ENCODE results near the gene DCLRE1C.
"Not testable (repeated sequence)": the region's sequence is repeated elsewhere in the genome, so short reads cannot be mapped to it uniquely, and the experiment has no call there.

Gene DCLRE1C

DNA sequence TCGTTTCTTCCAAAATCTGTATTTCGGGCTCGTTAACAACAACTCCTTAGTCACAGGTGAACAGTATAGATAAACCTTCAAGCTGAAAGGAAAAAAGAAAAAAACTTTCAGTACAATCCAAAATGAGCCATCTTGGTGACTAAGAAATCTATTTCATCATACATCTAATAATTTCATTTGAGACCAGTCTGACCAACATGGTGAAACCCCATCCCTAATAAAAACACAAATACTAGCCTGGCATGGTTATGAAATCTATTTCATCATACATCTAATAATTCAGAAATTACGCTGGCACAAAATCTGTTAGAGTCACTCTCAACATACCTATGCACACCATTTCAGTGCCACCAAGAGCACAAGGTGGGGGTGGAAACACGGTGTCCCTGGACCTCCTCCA lies 8.8 kb downstream of the DCLRE1C start:
- no peak for DNase-seq (ENCODE audit: low spot score)

- DNase-seq (ENCODE audit: low spot score) = not testable (repeated sequence)
Measured at GRCh38 chr10:14942950-14943338, 11.0 kb downstream of the DCLRE1C start.

DNA sequence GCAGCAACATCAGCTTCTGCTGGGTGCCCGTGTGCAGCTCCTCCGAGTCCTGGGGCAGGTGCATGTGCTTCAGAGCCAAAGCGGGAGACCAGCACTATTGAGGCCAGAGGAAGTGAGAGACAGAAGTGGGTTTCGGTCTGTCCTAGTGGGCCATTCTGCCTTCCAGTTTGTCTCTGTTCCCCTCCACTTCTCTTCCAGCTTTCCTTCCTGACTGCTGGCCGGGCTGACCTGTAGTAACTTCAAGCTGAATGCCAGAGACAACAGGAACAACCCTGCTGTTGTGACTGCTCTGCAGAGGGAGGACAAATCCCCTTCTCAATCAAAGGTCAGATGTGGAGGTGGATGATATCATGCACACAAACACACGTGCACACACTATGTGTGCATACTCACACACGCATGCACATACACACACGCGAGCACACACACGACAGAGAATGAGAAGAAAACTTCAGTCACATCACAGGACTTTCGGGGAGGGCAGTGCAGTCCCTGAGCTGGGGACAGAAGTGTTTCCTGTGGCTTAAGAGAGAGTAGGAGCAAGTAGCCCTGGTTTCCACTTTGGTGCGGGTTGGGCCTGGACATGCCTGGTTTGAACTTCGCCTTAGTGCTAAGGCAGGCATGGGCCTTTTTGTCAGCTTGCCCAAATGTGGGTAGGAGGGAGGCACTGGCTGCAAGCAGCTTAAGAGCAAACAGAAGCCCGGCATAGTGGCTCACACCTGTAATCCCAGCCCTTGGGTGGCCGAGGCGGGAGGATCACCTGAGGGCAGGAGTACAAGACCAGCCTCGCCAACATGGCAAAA lies 11.5 kb downstream of the DCLRE1C start:
- not testable (repeated sequence) for DNase-seq (ENCODE audit: low spot score)

DNA sequence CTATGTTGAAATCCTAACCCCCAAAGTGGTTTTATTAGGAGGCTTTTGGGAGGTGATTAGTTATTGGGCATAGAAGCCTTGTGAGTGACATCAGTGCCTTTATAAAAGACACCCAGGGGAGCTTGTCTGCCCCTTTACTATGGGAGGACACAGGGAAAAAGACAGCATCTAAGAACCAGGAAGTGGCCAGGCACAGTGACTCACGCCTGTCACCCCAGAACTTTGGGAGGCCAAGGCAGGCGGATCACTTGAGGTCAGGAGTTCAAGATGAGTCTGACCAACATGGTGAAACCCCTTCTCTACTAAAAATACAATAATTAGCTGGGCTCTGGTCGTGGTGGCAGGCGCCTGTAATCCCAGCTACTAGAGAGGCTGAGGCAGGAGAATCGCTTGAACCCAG lies 14.9 kb downstream of the DCLRE1C start:
- not testable (repeated sequence) for DNase-seq (ENCODE audit: low spot score)

DNA sequence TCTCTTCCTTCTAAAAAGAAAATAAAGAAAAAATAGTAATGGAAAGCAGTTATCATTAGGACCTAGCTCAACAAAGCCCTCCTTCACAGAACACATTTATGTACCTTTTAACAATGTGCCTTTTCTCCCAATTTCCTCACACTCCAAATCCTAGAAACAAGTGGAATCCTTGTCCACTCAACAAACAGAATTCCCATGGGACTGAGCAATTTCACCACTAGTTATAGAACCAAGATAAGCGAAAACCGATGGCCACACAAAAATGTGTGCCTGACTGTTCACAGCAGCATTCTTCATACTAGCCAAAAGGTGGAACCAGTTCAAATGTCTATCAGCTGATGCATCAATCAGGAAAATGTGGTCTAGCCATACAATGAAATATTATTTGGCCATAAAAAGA lies 17.3 kb downstream of the DCLRE1C start:
- DNase-seq (ENCODE audit: low spot score) = no peak

- no peak for DNase-seq (ENCODE audit: low spot score)
Measured at GRCh38 chr10:14930610-14931009, 23.3 kb downstream of the DCLRE1C start.

- DNase-seq (ENCODE audit: low spot score) = no peak
Measured at GRCh38 chr10:14926722-14927416, 27.0 kb downstream of the DCLRE1C start.

DNA sequence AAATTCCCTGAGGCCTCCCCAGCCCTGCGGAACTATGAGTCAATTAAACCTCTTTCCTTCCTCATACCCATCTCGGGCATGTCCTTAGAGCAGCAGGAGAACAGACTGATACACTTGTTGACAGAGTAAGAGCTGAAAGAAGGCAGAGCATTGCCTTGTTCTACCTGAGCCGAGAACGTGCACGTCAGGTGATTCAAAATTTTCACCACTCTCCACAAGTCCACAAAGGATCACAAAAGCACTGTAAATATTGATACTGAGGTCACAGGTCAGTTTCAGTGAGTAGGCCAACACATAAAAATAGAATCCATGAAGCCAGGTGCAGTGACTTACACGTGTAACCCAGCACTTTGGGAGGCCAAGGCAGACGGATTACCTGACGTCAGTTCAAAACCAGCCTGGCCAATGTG lies 27.8 kb downstream of the DCLRE1C start:
- DNase-seq (ENCODE audit: low spot score) = no peak

GRCh38 chr10:14925268-14925667 lies 28.6 kb downstream of the DCLRE1C start:
- DNase-seq (ENCODE audit: low spot score) = no peak

DNA sequence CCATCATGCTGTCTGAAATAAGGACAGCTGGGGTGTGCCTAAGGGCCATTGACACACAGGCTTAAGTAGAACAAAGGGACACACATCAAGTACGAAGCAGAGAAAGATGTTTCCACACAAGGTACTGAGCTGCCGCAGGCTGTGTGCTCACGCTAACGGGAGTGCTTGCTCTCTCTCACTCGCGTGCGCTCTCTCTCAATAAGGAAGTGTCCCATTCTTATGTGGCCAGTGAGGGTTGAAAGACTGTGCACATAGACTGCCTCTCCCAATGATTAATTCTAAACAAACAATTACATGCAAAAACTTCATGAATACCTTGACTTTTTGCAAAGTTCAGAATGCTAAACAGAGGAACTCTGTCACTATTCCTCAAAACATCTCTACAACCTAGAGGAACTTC lies 29.9 kb downstream of the DCLRE1C start:
- DNase-seq (ENCODE audit: low spot score) = no peak

- DNase-seq (ENCODE audit: low spot score) = no peak
Measured at GRCh38 chr10:14918964-14919363, 34.9 kb downstream of the DCLRE1C start.

DNA sequence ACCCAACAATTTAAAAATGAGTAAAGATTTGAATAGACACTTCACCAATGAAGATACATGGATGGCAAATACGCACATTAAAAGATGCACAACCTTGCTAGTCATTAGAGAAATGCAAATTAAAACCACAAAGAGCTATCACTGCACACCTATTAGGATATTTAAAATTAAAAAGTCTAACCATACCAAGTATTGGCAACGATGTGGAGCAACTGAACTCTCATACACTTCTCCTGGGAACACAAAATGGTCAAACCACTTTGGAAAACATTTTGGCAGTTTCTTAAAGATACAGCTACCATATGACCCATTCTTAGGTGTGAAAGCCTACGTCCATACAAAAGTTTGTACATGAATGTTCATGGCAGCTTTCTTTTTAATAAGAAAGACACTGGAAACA lies 36.1 kb downstream of the DCLRE1C start:
- no peak for DNase-seq (ENCODE audit: low spot score)

DNA sequence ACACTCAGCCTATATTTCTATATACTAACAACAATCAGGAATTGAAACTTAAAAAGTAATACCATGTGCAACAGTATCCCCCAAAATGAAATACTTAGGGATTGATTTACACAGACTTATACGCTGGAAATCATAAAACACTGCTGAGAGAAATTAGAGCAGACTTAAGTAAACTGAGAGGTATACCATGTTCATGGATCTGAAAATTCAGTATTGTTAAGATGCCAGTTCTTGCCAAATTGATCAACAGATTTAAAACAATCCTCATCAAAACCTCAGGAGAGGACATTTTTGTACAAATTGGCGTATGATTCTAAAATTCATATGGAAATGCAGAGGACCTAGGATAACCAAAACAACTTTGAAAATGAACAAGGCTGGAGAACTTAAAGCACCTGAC lies 37.3 kb downstream of the DCLRE1C start:
- no peak for DNase-seq (ENCODE audit: low spot score)

DNA sequence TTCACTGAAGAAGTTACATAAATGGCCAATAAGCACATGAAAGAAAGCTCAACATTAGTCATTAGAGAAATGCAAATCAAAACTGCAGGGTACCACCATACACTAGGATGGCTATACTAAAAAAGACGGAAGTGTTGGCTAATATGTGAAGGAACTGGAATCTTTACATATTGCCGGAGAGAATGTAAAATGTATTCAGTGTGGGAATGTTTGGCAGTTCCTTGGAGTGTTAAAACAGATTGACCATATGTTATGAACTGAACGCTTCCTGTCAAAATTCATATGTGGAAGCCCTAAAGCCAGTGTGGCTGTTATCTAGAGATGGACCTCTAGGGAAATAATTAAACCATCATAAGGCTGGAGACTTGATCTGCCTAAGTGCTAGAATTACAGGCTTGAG lies 42.1 kb downstream of the DCLRE1C start:
- no peak for DNase-seq (ENCODE audit: low spot score)

DNA sequence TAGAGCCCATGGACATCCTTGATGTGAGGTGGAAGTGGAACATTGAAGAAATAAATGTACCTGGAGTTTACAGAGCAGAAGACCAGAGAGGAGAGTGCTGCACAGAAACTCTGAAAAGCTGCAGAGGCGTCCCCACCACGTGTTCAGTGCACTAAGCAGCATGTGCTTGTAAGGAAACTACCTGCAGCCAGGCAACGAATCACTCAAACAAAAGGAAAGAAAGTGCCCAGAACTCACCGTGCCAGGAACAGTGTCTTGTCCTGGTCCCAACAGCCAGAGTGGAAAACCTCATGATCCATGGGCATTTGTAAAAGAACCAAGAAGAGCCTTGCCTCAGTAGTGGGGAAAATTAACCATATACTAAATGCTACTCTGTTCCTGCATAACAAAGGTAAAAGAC lies 42.9 kb downstream of the DCLRE1C start:
- DNase-seq (ENCODE audit: low spot score) = no peak

DNA sequence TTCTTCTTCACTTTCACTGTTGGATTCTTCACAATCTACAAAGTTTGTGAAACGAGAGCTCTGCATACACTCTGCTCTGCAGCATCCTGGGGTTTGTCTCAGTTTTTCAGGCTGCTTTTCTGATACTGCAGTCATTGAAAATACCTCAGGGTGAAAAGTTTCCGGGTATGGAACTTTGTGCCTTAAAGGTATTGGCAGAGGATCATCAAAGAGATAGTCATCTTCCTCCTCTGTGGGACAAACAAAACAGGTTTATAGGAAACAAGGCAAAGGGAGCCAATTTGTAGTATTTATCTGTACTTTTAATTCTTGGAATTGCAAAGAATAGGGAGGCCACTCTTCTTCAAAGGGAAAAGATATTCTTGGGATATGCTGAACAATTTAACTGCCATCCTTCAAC lies 44.8 kb downstream of the DCLRE1C start:
- no peak for DNase-seq (ENCODE audit: low spot score)

- not testable (repeated sequence) for DNase-seq (ENCODE audit: low spot score)
Measured at GRCh38 chr10:14907591-14907990, 46.3 kb downstream of the DCLRE1C start.

GRCh38 chr10:14906765-14907164 lies 47.1 kb downstream of the DCLRE1C start:
- no peak for DNase-seq (ENCODE audit: low spot score)

DNA sequence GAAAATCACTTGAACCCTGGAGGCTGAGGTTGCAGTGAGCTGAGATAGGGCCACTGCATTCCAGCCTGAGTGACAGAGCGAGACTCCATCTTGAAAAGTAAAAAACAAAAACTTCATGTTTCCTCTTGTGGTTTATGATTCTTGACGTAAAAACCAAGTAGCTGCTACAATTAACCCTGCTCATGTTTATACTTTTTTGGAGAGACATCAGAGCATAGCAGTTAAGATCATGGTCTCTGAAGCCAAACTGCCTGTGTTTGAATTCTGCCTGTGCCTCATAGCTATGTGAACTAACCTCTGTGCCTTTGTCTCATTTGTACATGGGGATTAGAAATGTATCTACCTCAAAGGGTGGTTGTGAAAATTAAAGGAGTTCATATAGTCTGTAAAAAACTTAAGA lies 48.0 kb downstream of the DCLRE1C start:
- no peak for DNase-seq (ENCODE audit: low spot score)

DNA sequence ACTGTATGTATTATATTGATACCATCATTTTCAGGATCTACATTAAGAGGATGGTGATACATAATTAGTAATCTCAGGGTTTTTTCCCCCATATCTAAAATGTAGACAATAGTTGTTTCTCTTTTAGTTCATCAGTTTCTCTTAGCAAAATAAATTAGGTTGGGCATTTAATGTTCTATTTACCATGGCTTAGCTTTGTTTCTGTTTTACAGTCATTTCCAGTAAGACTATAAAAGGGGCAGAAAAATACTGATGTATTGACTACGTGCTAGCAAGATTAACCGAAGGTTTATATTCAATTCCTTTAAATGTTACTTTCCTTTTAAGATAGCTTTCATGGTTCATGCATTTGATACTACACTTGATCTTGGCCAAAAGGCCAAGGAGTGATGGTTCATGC lies 49.0 kb downstream of the DCLRE1C start:
- DNase-seq (ENCODE audit: low spot score) = no peak

DNA sequence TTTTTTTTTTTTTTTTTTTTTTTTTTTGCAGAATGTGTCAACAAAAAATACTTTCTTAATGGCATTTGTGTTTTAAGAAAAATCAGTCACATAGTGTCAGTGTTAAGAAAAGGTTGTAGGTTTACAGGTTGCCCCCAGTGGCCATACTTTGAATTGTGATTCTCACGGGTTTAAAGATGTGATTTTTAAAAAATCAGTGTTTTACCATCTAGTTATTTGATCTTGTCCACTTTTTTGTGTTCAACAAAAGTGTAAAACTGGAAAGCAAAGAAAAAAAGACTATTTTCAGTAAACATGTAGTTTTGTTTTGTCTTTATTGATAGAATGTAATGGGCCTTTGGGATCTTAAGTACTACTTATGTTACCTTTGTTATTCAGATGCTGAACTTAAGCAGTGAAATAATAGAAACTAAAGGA lies 49.6 kb downstream of the DCLRE1C start:
- no peak for DNase-seq (ENCODE audit: low spot score)

DNA sequence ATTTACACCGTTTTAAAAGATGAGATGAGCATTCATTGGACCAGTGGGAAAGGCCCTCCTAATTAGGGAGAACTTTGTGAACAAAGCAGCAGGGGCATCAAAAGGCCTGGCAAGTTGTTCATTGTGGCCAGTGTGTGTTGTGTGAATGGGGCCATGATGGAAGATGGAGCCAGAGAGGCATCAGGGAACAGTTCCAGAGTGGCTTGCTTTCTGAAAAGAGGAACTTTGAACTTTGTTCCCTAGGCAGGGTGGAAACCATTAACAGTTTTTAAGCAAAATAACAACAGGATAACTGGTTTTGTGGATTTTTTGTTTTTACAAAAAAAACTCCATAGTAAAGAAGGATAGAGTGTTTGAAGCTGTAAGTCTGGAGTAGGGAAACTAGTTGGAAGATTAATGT lies 62.7 kb downstream of the DCLRE1C start:
- no peak for DNase-seq (ENCODE audit: low spot score)

DNA sequence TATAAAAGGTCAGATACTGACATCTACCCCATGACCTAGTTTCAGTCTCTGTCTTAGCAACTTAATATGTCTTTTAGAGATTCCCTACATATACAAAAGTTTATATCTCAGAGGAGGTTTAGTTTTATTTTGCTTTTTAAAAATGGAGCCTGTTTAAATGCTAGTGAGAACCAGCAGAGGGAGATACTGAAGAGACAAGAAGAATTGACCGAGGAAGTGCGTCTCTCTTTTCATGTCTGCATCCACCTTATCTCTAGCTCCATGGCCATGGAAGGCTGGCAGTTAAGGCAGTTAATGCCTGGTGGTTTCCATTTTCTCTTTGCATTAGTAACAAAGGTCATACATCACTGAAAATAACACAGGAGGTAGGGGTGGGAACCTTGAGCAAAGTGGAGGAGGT lies 64.6 kb downstream of the DCLRE1C start:
- no peak for DNase-seq (ENCODE audit: low spot score)

- DNase-seq (ENCODE audit: low spot score) = no peak
Measured at GRCh38 chr10:14884082-14884481, 69.8 kb downstream of the DCLRE1C start.

All from putamen (tissue), 1 donor.